Endothelial cell of umbilical vein (primary cell): ENCODE data around the gene SLC39A11.

ENCODE experiments used
- EZH2 ChIP-seq: IDR thresholded peaks from 2 replicates; pipeline ENCODE4 v1.6.1; 2012; ENCODE audit warnings: borderline replicate concordance, low read depth, mild to moderate bottlenecking, moderate library complexity, low read length, inconsistent platforms; ENCODE audit not compliant: severe bottlenecking
- GATA2 ChIP-seq: IDR thresholded peaks from 2 replicates; pipeline ENCODE4 v1.7.0; 2011; ENCODE audit warnings: low read depth, mild to moderate bottlenecking, moderate library complexity, mixed read lengths, low read length; ENCODE audit not compliant: insufficient read length, insufficient read depth
- JUN ChIP-seq: IDR thresholded peaks from 2 replicates; pipeline ENCODE4 v1.6.1; 2011; ENCODE audit warnings: borderline replicate concordance, low read depth; ENCODE audit not compliant: insufficient read length, insufficient read depth
- MYC ChIP-seq: IDR thresholded peaks from one replicate; pipeline ENCODE4 v1.6.1; 2011; ENCODE audit warnings: mild to moderate bottlenecking, low read depth, low read length
- POLR2A ChIP-seq: IDR thresholded peaks from 2 replicates; pipeline ENCODE4 v1.6.1; 2012; ENCODE audit warnings: low read depth, mild to moderate bottlenecking, control low read depth, low read length
- POLR2AphosphoS5 ChIP-seq: IDR thresholded peaks from 2 replicates; pipeline ENCODE4 v1.6.1; 2012; ENCODE audit warnings: low read depth, mild to moderate bottlenecking, control low read depth, low read length, moderate library complexity; ENCODE audit not compliant: insufficient read depth
- TF ChIP-seq, protein P1 (sequence below), 2 donors: IDR thresholded peaks; 1 replicate in 1 of 2; 2 replicates in 1 of 2; pipeline ENCODE4 v1.5.1; 2011; ENCODE audit warnings: low read length in 2 of 2, mild to moderate bottlenecking in 2 of 2, moderate library complexity in 2 of 2, control low read depth in 1 of 2, inconsistent platforms in 1 of 2, low read depth in 1 of 2; ENCODE audit not compliant: insufficient read depth in 1 of 2; ENCODE audit errors: extremely low read depth in 1 of 2

DNA sequence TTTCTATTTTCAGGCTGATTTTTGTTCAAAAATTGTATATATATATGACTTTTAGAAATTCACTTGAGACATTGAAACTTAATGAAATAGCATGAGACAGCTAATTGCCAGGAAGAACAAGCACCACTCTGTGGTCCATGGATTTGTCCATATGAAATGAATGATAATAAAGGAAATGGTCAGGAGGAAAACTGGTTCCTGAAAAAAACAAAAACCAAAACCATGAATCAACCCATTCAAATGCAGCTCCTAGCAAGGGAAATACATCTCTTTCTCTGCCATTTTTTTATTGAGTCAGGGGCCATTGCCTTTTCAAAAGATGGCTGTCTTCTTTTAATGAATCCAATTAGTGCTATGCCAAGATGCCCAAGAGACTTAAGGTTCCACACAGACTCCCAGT is 230.7 kb downstream of the SLC39A11 start:
- TF ChIP-seq, protein P1, sequence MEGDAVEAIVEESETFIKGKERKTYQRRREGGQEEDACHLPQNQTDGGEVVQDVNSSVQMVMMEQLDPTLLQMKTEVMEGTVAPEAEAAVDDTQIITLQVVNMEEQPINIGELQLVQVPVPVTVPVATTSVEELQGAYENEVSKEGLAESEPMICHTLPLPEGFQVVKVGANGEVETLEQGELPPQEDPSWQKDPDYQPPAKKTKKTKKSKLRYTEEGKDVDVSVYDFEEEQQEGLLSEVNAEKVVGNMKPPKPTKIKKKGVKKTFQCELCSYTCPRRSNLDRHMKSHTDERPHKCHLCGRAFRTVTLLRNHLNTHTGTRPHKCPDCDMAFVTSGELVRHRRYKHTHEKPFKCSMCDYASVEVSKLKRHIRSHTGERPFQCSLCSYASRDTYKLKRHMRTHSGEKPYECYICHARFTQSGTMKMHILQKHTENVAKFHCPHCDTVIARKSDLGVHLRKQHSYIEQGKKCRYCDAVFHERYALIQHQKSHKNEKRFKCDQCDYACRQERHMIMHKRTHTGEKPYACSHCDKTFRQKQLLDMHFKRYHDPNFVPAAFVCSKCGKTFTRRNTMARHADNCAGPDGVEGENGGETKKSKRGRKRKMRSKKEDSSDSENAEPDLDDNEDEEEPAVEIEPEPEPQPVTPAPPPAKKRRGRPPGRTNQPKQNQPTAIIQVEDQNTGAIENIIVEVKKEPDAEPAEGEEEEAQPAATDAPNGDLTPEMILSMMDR (IDR thresholded peaks at IDR 0.05; ENCODE audit: extremely low read depth in 1 of 2, insufficient read depth in 1 of 2, low read depth in 1 of 2, low read length in 2 of 2) = no peak
- TF ChIP-seq EZH2 (no peak), POLR2A (no peak), POLR2AphosphoS5 (no peak), MYC (no peak), JUN (no peak), GATA2 (no peak)
